GM12865 (cell line): Measurements from ENCODE around the gene WTAP.
"Not testable (repeated sequence)": the region's sequence is repeated elsewhere in the genome, so short reads cannot be mapped to it uniquely, and the experiment has no call there.

Experiments
- DNase-seq: peaks from one replicate; pipeline ENCODE4 v3.0.0; 2010; ENCODE audit warnings: low read depth
- H3K4me3 ChIP-seq: 2 replicates; pipeline ENCODE4 v1.5.1; 2011; ENCODE audit warnings: mild to moderate bottlenecking, low read depth, low read length, control low read depth
- TF ChIP-seq, protein P1 (sequence below): IDR thresholded peaks from 2 replicates; pipeline ENCODE4 v1.5.1; 2011; ENCODE audit warnings: low read length, control low read depth, low read depth, inconsistent platforms; ENCODE audit not compliant: insufficient read depth; ENCODE audit errors: missing control alignments

WTAP gene

DNA sequence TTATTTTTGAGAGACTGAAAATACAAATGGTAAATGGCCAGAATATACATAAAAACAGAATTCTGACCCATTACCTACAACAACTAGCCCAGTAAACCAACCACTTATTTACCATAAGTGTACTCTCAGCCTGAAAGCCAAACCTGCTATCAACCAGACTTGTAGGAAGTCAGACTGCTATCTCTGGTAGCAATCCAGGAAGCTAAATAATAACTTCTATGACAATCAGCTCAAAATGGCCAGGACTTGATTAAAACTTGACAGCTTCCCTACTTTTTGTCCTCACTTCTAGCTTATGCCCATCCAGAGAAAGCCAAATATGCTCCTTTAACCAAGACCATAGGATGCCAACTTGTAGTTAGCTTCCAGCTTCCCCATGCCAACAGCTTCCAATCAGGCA lies 4.7 kb upstream of the WTAP start:
- no peak for DNase-seq
- TF ChIP-seq, protein P1, sequence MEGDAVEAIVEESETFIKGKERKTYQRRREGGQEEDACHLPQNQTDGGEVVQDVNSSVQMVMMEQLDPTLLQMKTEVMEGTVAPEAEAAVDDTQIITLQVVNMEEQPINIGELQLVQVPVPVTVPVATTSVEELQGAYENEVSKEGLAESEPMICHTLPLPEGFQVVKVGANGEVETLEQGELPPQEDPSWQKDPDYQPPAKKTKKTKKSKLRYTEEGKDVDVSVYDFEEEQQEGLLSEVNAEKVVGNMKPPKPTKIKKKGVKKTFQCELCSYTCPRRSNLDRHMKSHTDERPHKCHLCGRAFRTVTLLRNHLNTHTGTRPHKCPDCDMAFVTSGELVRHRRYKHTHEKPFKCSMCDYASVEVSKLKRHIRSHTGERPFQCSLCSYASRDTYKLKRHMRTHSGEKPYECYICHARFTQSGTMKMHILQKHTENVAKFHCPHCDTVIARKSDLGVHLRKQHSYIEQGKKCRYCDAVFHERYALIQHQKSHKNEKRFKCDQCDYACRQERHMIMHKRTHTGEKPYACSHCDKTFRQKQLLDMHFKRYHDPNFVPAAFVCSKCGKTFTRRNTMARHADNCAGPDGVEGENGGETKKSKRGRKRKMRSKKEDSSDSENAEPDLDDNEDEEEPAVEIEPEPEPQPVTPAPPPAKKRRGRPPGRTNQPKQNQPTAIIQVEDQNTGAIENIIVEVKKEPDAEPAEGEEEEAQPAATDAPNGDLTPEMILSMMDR, result no peak
- no peak overlapping the region for H3K4me3 ChIP-seq

DNA sequence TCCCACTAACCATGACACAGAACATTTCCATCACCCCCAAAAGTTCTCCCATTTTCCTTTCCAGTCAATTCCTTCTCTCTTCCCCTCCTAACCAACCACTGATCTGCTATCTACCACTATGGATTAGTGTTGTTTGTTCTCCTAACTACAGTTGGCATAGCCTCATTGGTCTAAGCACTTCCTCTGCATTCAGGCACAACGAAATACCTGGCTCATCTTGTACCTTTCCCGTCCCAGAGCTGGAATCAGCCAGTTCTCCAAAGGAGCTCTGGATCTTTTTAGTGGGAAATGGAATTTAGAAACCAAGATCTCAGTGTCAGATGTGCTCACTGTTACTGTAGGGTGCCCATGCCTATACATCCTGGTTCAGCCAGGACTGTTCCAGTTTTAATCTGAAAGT lies 4.0 kb upstream of the WTAP start:
- no peak for DNase-seq
- no peak overlapping the region for H3K4me3 ChIP-seq
- TF ChIP-seq, protein P1, result no peak

DNA sequence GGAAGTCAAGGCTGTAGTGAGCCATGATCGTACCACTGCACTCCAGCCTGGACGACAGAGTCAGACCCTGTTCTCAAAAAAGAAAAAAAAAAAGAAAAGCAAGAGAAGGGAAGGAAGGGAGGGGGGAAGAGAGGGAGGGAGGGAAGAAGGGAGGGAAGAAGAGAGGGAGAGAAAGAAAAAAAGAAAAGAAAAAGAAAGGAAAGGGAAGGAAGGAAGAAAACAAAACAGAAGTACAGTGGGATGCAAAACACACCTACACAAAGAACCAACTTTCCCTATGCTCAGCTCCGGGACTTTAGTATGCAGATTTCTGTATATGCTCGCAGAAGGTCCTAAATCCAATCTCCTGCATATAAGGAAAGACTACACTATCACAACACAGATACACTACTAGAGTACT lies 2.5 kb upstream of the WTAP start:
- TF ChIP-seq, protein P1, result no peak
- H3K4me3 ChIP-seq, result no peak overlapping the region
- no peak for DNase-seq

DNA sequence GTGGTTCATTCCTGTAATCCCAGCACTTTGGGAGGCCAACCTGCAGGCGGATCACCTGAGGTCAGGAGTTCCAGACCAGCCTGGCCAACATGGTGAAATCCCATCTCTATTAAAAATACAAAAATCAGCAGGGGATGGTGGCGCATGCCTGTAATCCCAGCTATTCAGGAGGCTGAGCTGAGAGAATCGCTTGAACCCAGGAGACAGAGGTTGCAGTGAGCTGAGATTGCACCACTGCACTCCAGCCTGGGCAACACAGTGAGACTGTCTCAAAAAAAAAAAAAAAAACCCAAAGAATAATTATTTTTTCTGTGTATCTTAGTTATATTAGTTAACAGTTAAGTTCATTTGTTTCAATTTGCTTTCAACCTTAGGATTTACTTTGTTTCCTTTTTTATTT lies 2.1 kb upstream of the WTAP start:
- not testable (repeated sequence) for DNase-seq
- peak overlapping the region; percentile 66; the same call in 1 of the 2 replicates for H3K4me3 ChIP-seq

DNA sequence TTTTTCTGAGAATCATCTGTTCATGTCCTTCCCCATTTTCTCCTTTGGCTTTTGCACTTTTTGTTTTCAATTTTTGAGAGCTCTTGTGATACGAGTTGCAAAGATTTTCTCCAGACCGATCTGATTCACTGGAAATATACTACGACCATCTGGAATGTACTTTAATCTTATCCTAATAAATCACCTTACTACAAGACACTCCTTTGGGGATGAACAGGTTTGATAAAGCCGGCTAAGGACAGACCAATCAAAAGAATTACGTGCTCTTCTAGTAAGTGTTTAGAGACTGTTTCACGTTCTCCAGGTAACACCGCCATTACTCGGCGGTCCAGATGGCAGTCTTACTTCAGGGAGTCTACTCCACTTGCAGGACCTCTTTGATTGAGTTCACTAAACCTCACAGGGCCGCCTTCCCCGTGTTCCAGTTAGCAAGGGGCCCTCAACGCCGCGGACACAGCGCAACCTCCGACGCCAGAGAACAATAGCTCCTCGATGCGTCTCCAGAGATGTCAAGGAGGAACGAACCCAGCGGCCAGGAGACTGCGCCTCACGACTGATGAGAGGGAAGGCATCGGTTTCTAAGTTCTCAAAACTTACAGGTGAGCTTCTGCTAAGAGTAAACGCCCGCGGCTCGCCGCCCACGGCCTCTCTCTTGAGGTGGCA lies 920 bp upstream of the WTAP start:
- TF ChIP-seq, protein P1, result no peak
- no peak for DNase-seq
- peak overlapping the region; percentile 66 for H3K4me3 ChIP-seq

DNA sequence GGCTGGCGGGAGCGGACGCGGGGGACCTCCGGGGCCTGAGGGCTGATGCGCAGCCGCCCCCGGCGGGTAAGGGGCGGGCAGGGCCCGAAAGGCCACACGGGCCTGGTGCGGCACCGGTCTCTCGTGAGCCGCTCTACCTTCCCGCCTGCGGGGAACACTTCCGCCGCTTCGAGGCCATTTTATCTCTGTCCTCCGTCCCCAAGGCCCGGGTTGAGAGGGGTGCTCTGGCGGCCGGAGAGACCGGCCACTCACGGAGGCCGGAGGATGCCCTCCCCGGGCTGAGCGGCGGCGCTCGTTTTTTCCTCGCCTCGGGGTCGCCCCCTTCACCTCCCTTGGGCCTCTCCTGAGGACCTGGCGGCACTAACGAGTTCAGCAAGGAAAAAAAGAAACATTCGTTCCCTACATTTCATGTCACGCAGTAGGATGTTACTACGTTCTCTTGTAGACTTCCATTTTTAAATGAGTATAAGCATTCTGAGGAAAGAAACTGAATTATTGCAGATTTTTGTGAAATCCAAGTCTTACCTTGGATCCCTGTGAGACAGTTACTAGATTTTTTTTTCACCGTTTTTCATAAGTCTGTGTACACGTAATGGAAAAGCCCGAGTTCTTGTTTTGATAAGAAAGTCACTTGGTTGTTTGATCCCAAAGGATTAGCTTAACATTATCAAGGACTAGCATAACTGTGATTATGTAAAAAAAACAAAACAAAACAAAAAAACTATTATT lies 575 bp downstream of the WTAP start:
- TF ChIP-seq, protein P1, result no peak
- DNase-seq, result peak; percentile 71
- peak overlapping the region; percentile 97 for H3K4me3 ChIP-seq

DNA sequence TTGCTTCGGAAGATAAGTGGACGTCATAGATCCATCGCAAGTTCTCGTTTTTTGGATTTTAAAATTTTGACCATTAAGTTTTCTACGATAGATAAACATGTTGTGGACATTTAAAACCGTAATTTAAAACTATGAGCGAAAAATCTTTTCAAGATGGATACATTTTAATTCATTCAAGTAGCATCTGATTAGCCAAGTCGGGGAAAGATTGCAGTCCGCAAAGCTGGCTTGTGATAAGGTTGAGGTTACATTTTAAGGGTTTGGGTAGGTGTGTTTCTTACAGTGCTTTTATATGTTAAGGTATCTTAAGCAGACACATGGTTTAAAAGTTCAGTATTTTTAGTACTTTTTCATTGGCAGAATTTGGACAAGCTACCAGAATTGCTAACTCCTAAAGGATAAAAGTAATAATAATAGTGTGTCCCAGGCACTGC lies 1.2 kb downstream of the WTAP start:
- no peak for DNase-seq
- H3K4me3 ChIP-seq, result peak overlapping the region; percentile 97
- TF ChIP-seq, protein P1, result no peak
